NCI-H510A (cell line): Measurements from ENCODE around the gene PSMD11.
A peak's percentile ranks its signal among the peaks of the same experiment; 100 is the strongest.

Experiments used
- DNase-seq: peaks from one replicate; lab custom pipeline; 2025; lab: John Stamatoyannopoulos, UW

Gene PSMD11

DNA sequence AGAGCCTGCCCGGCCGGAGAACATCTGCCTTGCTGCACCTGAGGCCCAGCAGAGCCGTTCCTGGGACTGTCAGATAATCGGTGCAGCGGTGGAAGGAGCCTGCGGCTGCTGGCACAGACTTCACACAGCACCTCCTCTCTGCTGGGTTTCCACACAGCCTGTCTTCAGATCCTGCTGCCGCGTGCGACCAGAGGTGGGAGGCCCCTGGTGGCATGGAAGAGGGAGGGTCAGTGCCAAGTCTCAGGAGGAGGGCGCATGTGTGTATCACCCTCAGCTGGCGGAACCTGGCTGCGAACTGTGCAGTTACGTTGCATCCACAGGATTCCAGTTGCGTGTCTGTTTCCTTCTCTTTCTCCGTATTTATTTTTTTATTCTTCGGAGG is 45.8 kb downstream of the PSMD11 start:
- no peak for DNase-seq

DNA sequence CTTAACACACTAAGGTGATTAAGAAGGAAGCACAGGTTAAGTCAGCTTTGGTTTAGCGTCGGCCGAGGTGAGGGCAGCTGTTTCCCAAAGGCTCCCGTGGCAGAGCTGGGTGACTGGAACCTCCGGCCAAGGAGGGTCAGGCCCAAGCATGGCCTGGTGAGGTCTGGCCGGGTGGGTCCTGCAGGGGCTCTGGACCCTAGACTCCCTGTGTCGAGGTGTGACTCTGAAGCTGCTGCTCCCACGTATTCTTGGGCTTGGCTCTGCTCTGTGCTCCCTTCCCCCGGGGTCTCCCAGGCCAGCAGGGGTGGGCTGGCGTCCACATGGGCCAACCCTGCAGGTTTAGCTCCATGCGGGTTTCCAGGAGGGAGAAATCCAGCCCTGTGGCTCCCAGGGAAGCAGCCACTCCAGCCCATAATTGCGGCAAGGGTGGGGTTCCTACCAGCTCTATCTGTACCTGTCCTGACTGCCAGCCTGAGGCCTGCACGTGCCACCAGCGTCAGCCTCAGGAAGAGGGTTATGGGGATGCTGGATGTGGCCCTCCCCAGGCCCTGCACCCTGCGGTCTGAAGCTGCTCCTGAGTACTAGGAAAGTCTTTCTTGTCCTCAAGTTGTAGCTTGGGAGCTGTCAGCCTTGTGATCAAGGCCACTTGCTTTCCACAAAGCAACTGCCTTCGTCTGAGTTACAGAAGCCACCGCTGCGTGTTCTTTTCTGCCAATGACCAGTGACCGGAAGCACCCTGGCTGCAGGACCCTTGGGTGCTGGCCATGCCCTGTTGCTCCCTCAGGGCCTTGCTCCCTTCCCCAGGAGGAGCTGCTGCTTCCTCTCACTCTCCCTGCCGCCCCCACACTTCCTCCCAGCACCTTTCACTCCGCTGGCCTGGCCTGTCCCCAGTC is 47.3 kb downstream of the PSMD11 start:
- no peak for DNase-seq

- DNase-seq: no peak
These were observed 47.9 kb downstream of the PSMD11 start for GRCh38 chr17:32492264-32492589.

DNA sequence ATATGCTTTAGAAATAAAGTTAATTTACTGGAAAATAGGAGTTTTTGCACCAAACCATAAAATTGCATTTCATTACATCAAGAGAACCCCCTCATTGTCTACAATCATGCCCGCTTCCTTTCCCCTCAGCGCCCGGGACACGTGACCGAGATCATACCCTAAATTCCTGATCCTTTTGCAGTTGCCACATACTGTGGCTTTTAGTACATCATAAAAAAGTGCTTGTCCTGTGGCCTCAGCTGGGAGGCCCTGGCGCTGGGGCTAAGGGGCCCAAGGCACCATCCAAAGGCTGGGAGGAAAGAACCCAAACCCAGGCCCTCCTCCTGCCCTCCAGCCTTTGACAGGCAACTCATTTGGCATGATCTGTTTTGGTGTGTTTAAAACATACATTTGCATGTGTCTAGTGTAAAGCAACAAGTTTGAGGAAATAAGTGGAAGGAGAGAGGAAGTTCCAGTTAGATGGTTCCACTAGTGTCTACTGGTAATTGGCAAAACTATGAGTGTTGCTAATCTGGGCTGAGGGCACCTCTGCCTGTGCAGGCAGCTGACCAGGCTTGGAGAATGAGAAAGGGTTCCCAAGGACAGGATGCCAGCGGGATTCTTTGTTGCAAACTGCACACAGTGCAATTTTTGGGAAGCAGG is 48.5 kb downstream of the PSMD11 start:
- DNase-seq: no peak

GRCh38 chr17:32493571-32493970 is 49.3 kb downstream of the PSMD11 start:
- DNase-seq: no peak

DNA sequence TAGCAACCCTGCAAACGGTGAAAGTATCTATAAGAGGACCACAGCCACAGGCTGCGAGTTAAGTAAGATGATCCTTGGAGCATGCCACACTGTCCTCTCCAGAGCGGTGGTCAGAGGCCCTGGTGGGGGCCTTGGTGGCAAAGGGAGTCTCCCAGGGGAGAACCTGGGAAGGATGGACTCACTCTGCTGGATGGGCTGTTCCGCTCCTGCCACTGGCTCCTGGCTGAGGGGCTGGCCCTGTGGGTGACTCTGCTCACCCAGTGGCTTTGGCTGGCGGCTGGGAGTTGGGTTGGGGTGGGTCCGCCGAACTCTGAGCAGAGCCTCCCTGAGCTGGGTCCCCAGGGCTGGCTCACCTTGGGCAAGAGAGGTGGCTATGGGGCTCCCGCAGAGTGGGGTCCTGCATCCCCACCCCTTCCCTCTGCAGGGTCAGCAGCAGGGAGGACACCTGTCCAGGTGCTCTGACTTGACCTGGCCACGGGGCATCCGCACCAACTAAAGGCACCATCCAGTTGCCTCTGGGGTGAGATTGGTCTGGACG is 49.7 kb downstream of the PSMD11 start:
- DNase-seq: no peak

- DNase-seq: peak; percentile 28
These were observed 50.5 kb downstream of the PSMD11 start for GRCh38 chr17:32494621-32495358.

- no peak for DNase-seq
These were observed 51.3 kb downstream of the PSMD11 start for GRCh38 chr17:32495359-32496231.

- DNase-seq: no peak
These were observed 52.2 kb downstream of the PSMD11 start for GRCh38 chr17:32496395-32497073.

DNA sequence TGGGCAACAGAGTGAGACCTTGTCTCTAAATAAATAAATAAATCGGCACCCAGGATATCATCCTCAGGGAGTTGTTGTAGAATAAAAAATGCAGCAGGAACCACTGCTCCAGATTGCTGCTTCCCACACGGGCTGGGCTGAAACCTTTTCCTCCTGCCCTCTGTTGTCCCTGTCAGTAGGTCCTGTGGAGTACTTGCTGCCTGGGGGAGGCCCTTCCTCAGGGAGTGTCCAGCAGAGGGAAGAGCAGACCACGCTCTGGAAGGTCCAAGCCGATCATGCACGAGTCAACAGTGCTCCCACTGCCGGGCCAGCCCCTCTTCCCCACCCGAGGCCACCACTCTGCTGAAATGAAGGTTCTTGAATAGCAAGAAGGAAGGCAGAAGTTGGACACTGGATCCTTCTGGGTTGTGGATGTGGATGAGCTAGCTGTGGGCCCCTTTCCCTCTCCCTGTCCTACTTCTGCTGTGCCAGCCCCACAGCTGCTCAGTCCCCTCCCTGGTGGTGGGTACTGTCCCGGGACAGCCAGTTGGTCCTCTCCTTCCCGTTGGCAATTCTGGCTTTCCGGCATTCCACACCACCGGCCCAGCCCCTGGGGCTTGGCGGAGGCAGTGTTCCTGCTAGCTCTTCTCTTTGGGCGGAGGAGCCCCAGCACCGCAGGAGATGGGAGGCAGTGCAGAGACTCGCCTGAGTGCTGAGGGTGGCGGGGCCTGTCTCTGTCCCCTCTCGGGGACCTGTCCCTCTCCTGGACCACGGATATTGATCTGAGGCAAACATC is 53.3 kb downstream of the PSMD11 start:
- DNase-seq: no peak

- peak; percentile 70 for DNase-seq
These were observed 54.1 kb downstream of the PSMD11 start for GRCh38 chr17:32498391-32498790.

DNA sequence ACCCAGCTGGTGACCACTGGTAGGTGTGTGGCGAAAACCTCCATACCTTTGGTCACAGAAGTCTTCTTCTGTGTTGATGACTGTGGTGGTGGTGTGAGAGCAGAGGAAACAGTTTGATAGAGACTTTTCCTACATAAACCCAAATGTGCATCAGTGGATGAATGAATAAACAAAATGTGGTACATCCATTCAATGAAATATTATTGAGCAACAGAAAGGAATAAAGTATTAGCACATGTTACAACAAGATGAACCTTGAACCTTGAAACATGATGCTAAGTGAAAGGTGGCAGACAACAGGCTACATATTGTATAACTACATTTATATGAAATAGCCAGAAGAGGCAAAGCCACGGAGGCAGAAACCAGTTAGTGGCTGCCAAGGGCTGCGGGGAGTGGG is 57.7 kb downstream of the PSMD11 start:
- DNase-seq: no peak

GRCh38 chr17:32502710-32503109 is 58.4 kb downstream of the PSMD11 start:
- no peak for DNase-seq

GRCh38 chr17:32503251-32504165 is 59.2 kb downstream of the PSMD11 start:
- no peak for DNase-seq

DNA sequence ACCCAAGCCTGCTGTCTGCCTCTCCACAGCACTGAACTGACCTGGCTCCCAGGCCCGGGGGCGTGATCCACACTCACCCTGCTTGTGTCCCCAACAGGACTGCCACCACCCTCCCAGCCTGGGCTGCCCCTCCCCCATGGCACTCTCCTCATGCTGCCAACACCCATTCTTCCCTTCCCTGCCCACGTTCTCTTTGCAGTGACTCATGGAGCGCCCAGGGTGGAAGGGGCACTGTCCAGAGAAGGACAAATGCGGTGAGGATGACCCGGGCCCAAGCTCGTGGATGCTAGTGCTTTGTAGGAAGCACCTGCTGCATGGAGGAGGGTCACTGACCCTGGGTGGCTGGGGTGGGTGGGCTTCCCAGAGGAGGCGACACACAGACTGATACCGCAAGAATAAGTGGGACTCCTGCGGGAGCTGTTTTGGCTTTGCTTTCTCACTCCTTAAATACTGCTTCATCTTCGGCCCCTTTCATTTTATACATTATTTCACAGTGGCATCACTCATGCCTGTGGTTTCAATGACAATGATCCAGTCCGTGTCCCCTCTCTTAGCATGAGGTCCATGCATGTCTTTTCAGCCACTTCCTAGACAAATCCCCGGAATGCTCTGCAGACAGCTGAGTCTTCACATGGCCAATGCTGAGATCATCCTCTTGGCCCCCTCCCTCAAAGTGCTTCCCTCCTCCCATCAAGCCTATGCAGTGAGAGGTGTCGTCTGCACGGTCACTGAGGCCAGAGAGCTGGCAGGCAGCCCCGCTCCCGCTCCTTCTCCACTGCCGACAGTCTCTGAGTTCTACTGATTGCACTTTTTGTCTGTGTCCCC is 60.1 kb downstream of the PSMD11 start:
- DNase-seq: no peak

- no peak for DNase-seq
These were observed 64.6 kb downstream of the PSMD11 start for GRCh38 chr17:32508926-32509325.

- no peak for DNase-seq
These were observed 66.2 kb downstream of the PSMD11 start for GRCh38 chr17:32510466-32510865.

- DNase-seq: no peak
These were observed 68.0 kb downstream of the PSMD11 start for GRCh38 chr17:32512328-32512727.
